A549 (cell line): ENCODE data around the gene ANO7. TPM values are rescaled to one million over a fixed set of nuclear protein-coding genes. Genes with fewer than 3 reads are reported as not detected.

Experiments
- ATAC-seq, 2 experiments: fragments of 200-7000 bp in 1 of 2; fragments of >200 bp in 1 of 2; cut with Nextera tagmentation in 1 of 2; cut with Tn5 transposase in 1 of 2; 3 replicates each; pipeline versions ENCODE4 v1.8.0 to v1.9.1; 2018 to 2020; ENCODE audit warnings: mild to moderate bottlenecking in 1 of 2, moderate library complexity in 1 of 2
- CTCF ChIA-PET: fragments of 300-600 bp; sonication (Branson Sonifier 250); formaldehyde crosslinking; extraction: SDS; loops from one replicate; lab custom pipeline; 2021; ENCODE audit warnings: antibody characterized with exemption, inconsistent platforms; lab: Yijun Ruan, JAX
- POLR2A ChIA-PET: fragments of 350-600 bp; formaldehyde crosslinking; extraction: SDS; loops from one replicate; lab custom pipeline; 2021; ENCODE audit warnings: antibody characterized with exemption, inconsistent platforms; lab: Yijun Ruan, JAX
- DNase-seq, 2 experiments: peaks; one replicate each; pipeline versions ENCODE4 v3.0.0 to v3.0.0-alpha.2; 2011 to 2016; ENCODE audit warnings: low read depth in 1 of 2, low spot score in 1 of 2
- FAIRE-seq: peaks from 2 replicates; lab custom pipeline; 2011; peaks lifted over from hg19 to GRCh38; lab: Jason Lieb, UNC
- H3K27ac ChIP-seq, 2 experiments: fragments of >200 bp; sonication (Bioruptor Twin); formaldehyde crosslinking; 3 replicates each; pipeline ENCODE4 v1.5.1; 2016 to 2017
- H3K4me1 ChIP-seq: fragments of >200 bp; sonication (Bioruptor Twin); formaldehyde crosslinking; 3 replicates; pipeline ENCODE4 v1.6.1; 2016
- H3K4me2 ChIP-seq: fragments of >200 bp; sonication (Bioruptor Twin); formaldehyde crosslinking; 3 replicates; pipeline ENCODE4 v1.6.1; 2016
- H3K4me3 ChIP-seq: fragments of >200 bp; sonication (Bioruptor Twin); formaldehyde crosslinking; 3 replicates; pipeline ENCODE4 v1.5.1; 2016
- H3K9me3 ChIP-seq: fragments of >200 bp; sonication (Bioruptor Twin); formaldehyde crosslinking; 3 replicates; pipeline ENCODE4 v1.6.1; 2016
- ATOH8 ChIP-seq: fragments of 250-450 bp; sonication (Bioruptor Pico); IDR thresholded peaks from 2 replicates; pipeline ENCODE4 v1.5.0; 2020; ENCODE audit warnings: low read depth, mild to moderate bottlenecking, moderate library complexity
- CBX8 ChIP-seq: fragments of 200-600 bp; sonication (generic); IDR thresholded peaks from 2 replicates; pipeline ENCODE4 v1.6.1; 2016
- CHD2 ChIP-seq: fragments of 150-350 bp; IDR thresholded peaks from 2 replicates; pipeline ENCODE4 v1.6.1; 2014; ENCODE audit warnings: low read length; ENCODE audit not compliant: partially characterized antibody
- CHD4 ChIP-seq: fragments of 200-600 bp; sonication (generic); IDR thresholded peaks from 2 replicates; pipeline ENCODE4 v1.6.1; 2016; ENCODE audit warnings: antibody characterized with exemption, mild to moderate bottlenecking, borderline replicate concordance
- E2F6 ChIP-seq: IDR thresholded peaks from 2 replicates; pipeline ENCODE4 v1.6.1; 2012; ENCODE audit warnings: low read depth, borderline replicate concordance
- ELK1 ChIP-seq: fragments of 150-350 bp; IDR thresholded peaks from 2 replicates; pipeline ENCODE4 v1.6.1; 2014; ENCODE audit warnings: low read depth, mild to moderate bottlenecking, low read length
- EP300 ChIP-seq, 2 experiments: fragments of >200 bp; sonication (Bioruptor Twin); formaldehyde crosslinking; IDR thresholded peaks; 2 replicates in 1 of 2; 3 replicates in 1 of 2; pipeline ENCODE4 v1.6.1; 2016 to 2017
- FOXS1 ChIP-seq: fragments of 250-450 bp; sonication (Bioruptor Pico); IDR thresholded peaks from 2 replicates; pipeline ENCODE4 v1.5.0; 2020; ENCODE audit warnings: mild to moderate bottlenecking, moderate library complexity
- HEYL ChIP-seq: fragments of 250-450 bp; sonication (Bioruptor Pico); IDR thresholded peaks from 2 replicates; pipeline ENCODE4 v1.8.0; 2021; ENCODE audit warnings: mild to moderate bottlenecking, moderate library complexity
- HOXA7 ChIP-seq: fragments of 250-450 bp; sonication (Bioruptor Pico); IDR thresholded peaks from 2 replicates; pipeline ENCODE4 v1.5.0; 2020; ENCODE audit warnings: mild to moderate bottlenecking, moderate library complexity
- HOXB13 ChIP-seq: fragments of 250-450 bp; sonication (Bioruptor Pico); IDR thresholded peaks from 2 replicates; pipeline ENCODE4 v1.5.0; 2020; ENCODE audit warnings: low read depth, mild to moderate bottlenecking, moderate library complexity
- HOXB5 ChIP-seq: fragments of 250-450 bp; sonication (Bioruptor Pico); IDR thresholded peaks from 2 replicates; pipeline ENCODE4 v1.5.0; 2020; ENCODE audit warnings: mild to moderate bottlenecking, moderate library complexity
- KDM1A ChIP-seq: fragments of 200-600 bp; sonication (generic); IDR thresholded peaks from 2 replicates; pipeline ENCODE4 v1.6.1; 2016; ENCODE audit warnings: low read depth, mild to moderate bottlenecking
- MAX ChIP-seq: IDR thresholded peaks from 2 replicates; pipeline ENCODE4 v1.6.1; 2012
- PBX3 ChIP-seq: IDR thresholded peaks from 2 replicates; pipeline ENCODE4 v1.6.1; 2012
- PHF8 ChIP-seq: fragments of 200-600 bp; sonication (generic); IDR thresholded peaks from 2 replicates; pipeline ENCODE4 v1.6.1; 2016; ENCODE audit warnings: low read depth, mild to moderate bottlenecking, antibody characterized with exemption, moderate library complexity, borderline replicate concordance
- SMC3 ChIP-seq: fragments of >200 bp; sonication (Bioruptor Twin); formaldehyde crosslinking; IDR thresholded peaks from 3 replicates; pipeline ENCODE4 v1.6.1; 2018; ENCODE audit warnings: inconsistent platforms
- ZC3H11A ChIP-seq: fragments of 450-650 bp; IDR thresholded peaks from 2 replicates; pipeline ENCODE4 v1.6.1; 2014; ENCODE audit warnings: antibody characterized with exemption, mild to moderate bottlenecking
- ZNF302 ChIP-seq: fragments of 250-450 bp; sonication (Bioruptor Pico); IDR thresholded peaks from 2 replicates; pipeline ENCODE4 v1.9.0; 2021; ENCODE audit warnings: inconsistent platforms, mild to moderate bottlenecking, moderate library complexity
- ZSCAN20 ChIP-seq: fragments of 250-450 bp; sonication (Bioruptor Pico); IDR thresholded peaks from 2 replicates; pipeline ENCODE4 v1.8.0; 2022; ENCODE audit warnings: mild to moderate bottlenecking, moderate library complexity
- WGBS: methylation state at CpG from one replicate; pipeline ENCODE4 v1.1.6; 2017; ENCODE audit errors: missing lambda C conversion rate; 5-methylcytosine and 5-hydroxymethylcytosine counted together
- polyA plus RNA-seq, 4 experiments: library from polyadenylated mRNA; depleted of rRNA in 3 of 4; stranded (reverse); fragments of >200 nt; fragmentation: RNase III in 1 of 4; extraction: RNeasy Plus Mini Kit Qiagen cat#74134 plus additional on column Dnase treatment in 1 of 4; gene quantifications; 2 replicates in 3 of 4; 3 replicates in 1 of 4; pipeline ENCODE4 v1.2.3, GENCODE V29; 2011 to 2017

Gene ANO7
- polyA plus RNA-seq, 2 of the 4 experiments (the other 2 are of a cell fraction) = 0.92 to 2.7 TPM

- no peaks in the 10 kb centered on the region for H3K9me3 ChIP-seq
- WGBS = 88% methylated on average over 23 of the region's 26 CpGs
- ChIA-PET POLR2A (no interaction called here), CTCF (interaction anchor here (1.8 kb wide), 1 partner anchor 373 kb away, joined by 6 read pairs; no protein-coding TSS in a partner anchor)
- no peak overlapping the region for H3K4me2 ChIP-seq
- peak; percentile 48 to 51 for ATAC-seq
- H3K4me3 ChIP-seq = no peak overlapping the region
- no peak for FAIRE-seq
- no peak for DNase-seq
- H3K4me1 ChIP-seq = peaks cover 4% of the 10 kb centered on the region; the same call in 1 of the 3 replicates
- no peak overlapping the region for H3K27ac ChIP-seq
- TF ChIP-seq ELK1 (no peak), ATOH8 (CRISPR knock-in tag) (no peak), EP300 (IDR thresholded peaks at IDR 0.05) (no peak), FOXS1 (CRISPR knock-in tag) (no peak), CBX8 (no peak), SMC3 (no peak), HOXB13 (CRISPR knock-in tag) (no peak), HOXA7 (CRISPR knock-in tag) (no peak), PBX3 (no peak), ZC3H11A (no peak), MAX (no peak), E2F6 (no peak), CHD2 (no peak), KDM1A (no peak), CHD4 (no peak), ZNF302 (CRISPR knock-in tag) (no peak), HEYL (CRISPR knock-in tag) (no peak), PHF8 (no peak), HOXB5 (CRISPR knock-in tag) (no peak)
These were observed 35.8 kb downstream of the ANO7 start for GRCh38 chr2:241224018-241224850.

- DNase-seq (no peak), FAIRE-seq (no peak), ATAC-seq (no peak)
- no peaks in the 10 kb centered on the region for H3K4me1 ChIP-seq
- CTCF ChIA-PET = interaction anchor here (1.2 to 1.8 kb wide), 2 partner anchors 10 to 374 kb away, joined by 5 to 6 read pairs; no protein-coding TSS in a partner anchor
- TF ChIP-seq ZSCAN20 (CRISPR knock-in tag) (no peak), KDM1A (no peak)
- no peak overlapping the region for H3K27ac ChIP-seq
- POLR2A ChIA-PET = no interaction called here
- H3K9me3 ChIP-seq = no peaks in the 10 kb centered on the region
- no peak overlapping the region for H3K4me2 ChIP-seq
- H3K4me3 ChIP-seq = no peak overlapping the region
- WGBS = 90% methylated on average over 8 of the region's 8 CpGs
These were observed 36.5 kb downstream of the ANO7 start for GRCh38 chr2:241224851-241225438.
